Daoy (cell line): Measurements from ENCODE around the gene DHX32. TPM values are rescaled to one million over a fixed set of nuclear protein-coding genes. Genes with fewer than 3 reads are reported as not detected.

Experiments
- DNase-seq: peaks from one replicate; pipeline ENCODE4 v3.0.0-alpha.2; 2015; ENCODE audit warnings: low read depth
- total RNA-seq: library from RNA; depleted of rRNA; stranded (reverse); fragments of >200 nt; shearing (Covaris generic); gene quantifications from 2 replicates; pipeline ENCODE4 v1.2.3, GENCODE V29; 2014; rRNA removed

Gene DHX32
- total RNA-seq, 1 experiment from 2014 or later, result 28.5 TPM

GRCh38 chr10:125802739-125803138 lies 78.4 kb downstream of the DHX32 start:
- DNase-seq, result peak; percentile 27

GRCh38 chr10:125802131-125802530 lies 79.0 kb downstream of the DHX32 start:
- DNase-seq, result no peak

GRCh38 chr10:125801574-125801973 lies 79.5 kb downstream of the DHX32 start:
- no peak for DNase-seq

GRCh38 chr10:125799451-125800182 lies 81.5 kb downstream of the DHX32 start:
- no peak for DNase-seq

GRCh38 chr10:125797994-125798662 lies 83.0 kb downstream of the DHX32 start:
- no peak for DNase-seq

GRCh38 chr10:125797424-125797823 lies 83.7 kb downstream of the DHX32 start:
- no peak for DNase-seq

- no peak for DNase-seq
Measured at GRCh38 chr10:125795637-125796190, 85.4 kb downstream of the DHX32 start.

- DNase-seq, result no peak
Measured at GRCh38 chr10:125795128-125795527, 86.0 kb downstream of the DHX32 start.

GRCh38 chr10:125792342-125793300 lies 88.5 kb downstream of the DHX32 start:
- DNase-seq, result no peak

- DNase-seq, result no peak
Measured at GRCh38 chr10:125788156-125789034, 92.7 kb downstream of the DHX32 start.

Other genes starting within 250 kb of the DHX32 start
- not detected in 2 replicates for gene TEX36, start 198.1 kb downstream of the DHX32 start, total RNA-seq
- gene EDRF1, start 161.6 kb downstream of the DHX32 start, total RNA-seq, result 17.7 and 19.7 TPM in 2 replicates
- not detected in 2 replicates for gene MMP21, start 105.5 kb downstream of the DHX32 start, total RNA-seq
- 65.9 and 71.2 TPM in 2 replicates for gene UROS, start 58.0 kb downstream of the DHX32 start, total RNA-seq
- 116 and 123 TPM in 2 replicates for gene BCCIP, start 57.7 kb downstream of the DHX32 start, total RNA-seq
- gene FANK1, start 15.3 kb upstream of the DHX32 start, total RNA-seq, result 2.0 and 3.1 TPM in 2 replicates